ENCODE measurements around the gene RFX6.

DNA sequence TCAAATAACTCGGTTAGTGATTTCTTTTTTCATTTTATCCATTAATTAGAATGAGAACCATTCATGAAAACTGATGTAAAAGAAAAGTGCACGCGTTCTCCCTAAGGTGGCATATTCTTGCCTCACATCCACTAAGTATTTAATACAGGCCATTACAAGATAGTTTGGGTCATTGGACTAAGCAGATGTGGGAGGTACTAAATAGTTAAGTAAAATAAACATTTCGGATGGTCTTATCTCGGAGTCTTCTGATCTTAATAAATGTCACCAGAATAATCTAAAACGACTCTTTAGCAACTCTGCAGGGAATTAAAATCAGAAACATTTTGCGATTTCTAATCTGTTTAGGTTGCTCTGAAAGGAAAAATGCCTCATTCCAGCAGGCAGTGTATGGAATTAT is 78.7 kb downstream of the RFX6 start:
- TF ChIP-seq EZH2 (IDR thresholded peaks at IDR 0.05) (no peak), SP1 (IDR thresholded peaks at IDR 0.05; ENCODE audit: low read depth) (no peak), YY1 (IDR thresholded peaks at IDR 0.05; ENCODE audit: extremely low read depth, insufficient replicate concordance, low read depth, low read length) (no peak), SIN3A (IDR thresholded peaks at IDR 0.05; ENCODE audit: low read depth) (no peak), ZNF274 (IDR thresholded peaks at IDR 0.05; ENCODE audit: low read depth, low read length) (no peak)
- TF ChIP-seq, protein P1, sequence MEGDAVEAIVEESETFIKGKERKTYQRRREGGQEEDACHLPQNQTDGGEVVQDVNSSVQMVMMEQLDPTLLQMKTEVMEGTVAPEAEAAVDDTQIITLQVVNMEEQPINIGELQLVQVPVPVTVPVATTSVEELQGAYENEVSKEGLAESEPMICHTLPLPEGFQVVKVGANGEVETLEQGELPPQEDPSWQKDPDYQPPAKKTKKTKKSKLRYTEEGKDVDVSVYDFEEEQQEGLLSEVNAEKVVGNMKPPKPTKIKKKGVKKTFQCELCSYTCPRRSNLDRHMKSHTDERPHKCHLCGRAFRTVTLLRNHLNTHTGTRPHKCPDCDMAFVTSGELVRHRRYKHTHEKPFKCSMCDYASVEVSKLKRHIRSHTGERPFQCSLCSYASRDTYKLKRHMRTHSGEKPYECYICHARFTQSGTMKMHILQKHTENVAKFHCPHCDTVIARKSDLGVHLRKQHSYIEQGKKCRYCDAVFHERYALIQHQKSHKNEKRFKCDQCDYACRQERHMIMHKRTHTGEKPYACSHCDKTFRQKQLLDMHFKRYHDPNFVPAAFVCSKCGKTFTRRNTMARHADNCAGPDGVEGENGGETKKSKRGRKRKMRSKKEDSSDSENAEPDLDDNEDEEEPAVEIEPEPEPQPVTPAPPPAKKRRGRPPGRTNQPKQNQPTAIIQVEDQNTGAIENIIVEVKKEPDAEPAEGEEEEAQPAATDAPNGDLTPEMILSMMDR (IDR thresholded peaks at IDR 0.05 in 2 of 3, conservative IDR thresholded peaks at IDR 0.05 in 1 of 3; ENCODE audit: borderline replicate concordance in 1 of 3, insufficient read depth in 1 of 3, low read depth in 2 of 3, low read length in 2 of 3) = no peak
- TF ChIP-seq, protein P2, sequence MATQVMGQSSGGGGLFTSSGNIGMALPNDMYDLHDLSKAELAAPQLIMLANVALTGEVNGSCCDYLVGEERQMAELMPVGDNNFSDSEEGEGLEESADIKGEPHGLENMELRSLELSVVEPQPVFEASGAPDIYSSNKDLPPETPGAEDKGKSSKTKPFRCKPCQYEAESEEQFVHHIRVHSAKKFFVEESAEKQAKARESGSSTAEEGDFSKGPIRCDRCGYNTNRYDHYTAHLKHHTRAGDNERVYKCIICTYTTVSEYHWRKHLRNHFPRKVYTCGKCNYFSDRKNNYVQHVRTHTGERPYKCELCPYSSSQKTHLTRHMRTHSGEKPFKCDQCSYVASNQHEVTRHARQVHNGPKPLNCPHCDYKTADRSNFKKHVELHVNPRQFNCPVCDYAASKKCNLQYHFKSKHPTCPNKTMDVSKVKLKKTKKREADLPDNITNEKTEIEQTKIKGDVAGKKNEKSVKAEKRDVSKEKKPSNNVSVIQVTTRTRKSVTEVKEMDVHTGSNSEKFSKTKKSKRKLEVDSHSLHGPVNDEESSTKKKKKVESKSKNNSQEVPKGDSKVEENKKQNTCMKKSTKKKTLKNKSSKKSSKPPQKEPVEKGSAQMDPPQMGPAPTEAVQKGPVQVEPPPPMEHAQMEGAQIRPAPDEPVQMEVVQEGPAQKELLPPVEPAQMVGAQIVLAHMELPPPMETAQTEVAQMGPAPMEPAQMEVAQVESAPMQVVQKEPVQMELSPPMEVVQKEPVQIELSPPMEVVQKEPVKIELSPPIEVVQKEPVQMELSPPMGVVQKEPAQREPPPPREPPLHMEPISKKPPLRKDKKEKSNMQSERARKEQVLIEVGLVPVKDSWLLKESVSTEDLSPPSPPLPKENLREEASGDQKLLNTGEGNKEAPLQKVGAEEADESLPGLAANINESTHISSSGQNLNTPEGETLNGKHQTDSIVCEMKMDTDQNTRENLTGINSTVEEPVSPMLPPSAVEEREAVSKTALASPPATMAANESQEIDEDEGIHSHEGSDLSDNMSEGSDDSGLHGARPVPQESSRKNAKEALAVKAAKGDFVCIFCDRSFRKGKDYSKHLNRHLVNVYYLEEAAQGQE (IDR thresholded peaks at IDR 0.05; ENCODE audit: low read depth) = no peak
- TF ChIP-seq, protein P3, sequence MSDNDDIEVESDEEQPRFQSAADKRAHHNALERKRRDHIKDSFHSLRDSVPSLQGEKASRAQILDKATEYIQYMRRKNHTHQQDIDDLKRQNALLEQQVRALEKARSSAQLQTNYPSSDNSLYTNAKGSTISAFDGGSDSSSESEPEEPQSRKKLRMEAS (IDR thresholded peaks at IDR 0.05) = no peak

All from HCT116 (cell line).